ENCODE measurements around the gene NFAM1.

NFAM1 gene

GRCh38 chr22:42357634-42358296 is 74.4 kb downstream of the NFAM1 start:
- DNase-seq, result no peak

- no peak for DNase-seq
Observed at GRCh38 chr22:42357221-42357620, 75.0 kb downstream of the NFAM1 start.

GRCh38 chr22:42356533-42356932 is 75.7 kb downstream of the NFAM1 start:
- no peak for DNase-seq

- DNase-seq, result peak; percentile 51 to 78 (median 69)
Observed at GRCh38 chr22:42353883-42354727, 78.1 kb downstream of the NFAM1 start.

- no peak for DNase-seq
Observed at GRCh38 chr22:42350373-42350772, 81.8 kb downstream of the NFAM1 start.

- peak in 2 of 3 experiments; percentile 36 to 65 for DNase-seq
Observed at GRCh38 chr22:42347281-42347824, 84.8 kb downstream of the NFAM1 start.

GRCh38 chr22:42346722-42347121 is 85.5 kb downstream of the NFAM1 start:
- no peak for DNase-seq

- no peak for DNase-seq
Observed at GRCh38 chr22:42345458-42345857, 86.7 kb downstream of the NFAM1 start.

- peak in 2 of 3 experiments; percentile 38 to 61 for DNase-seq
Observed at GRCh38 chr22:42344361-42344905, 87.8 kb downstream of the NFAM1 start.

GRCh38 chr22:42343531-42344081 is 88.6 kb downstream of the NFAM1 start:
- DNase-seq, result peak; percentile 55 to 79 (median 65)

GRCh38 chr22:42343121-42343454 is 89.1 kb downstream of the NFAM1 start:
- DNase-seq, result peak; percentile 25 to 72 (median 63)

- DNase-seq, result no peak
Observed at GRCh38 chr22:42342426-42343120, 89.6 kb downstream of the NFAM1 start.

GRCh38 chr22:42341779-42342178 is 90.4 kb downstream of the NFAM1 start:
- DNase-seq, result peak in 1 of 3 experiments; percentile 19

GRCh38 chr22:42340829-42341383 is 91.3 kb downstream of the NFAM1 start:
- peak; percentile 30 to 94 (median 87) for DNase-seq

- DNase-seq, result no peak
Observed at GRCh38 chr22:42340150-42340549, 92.1 kb downstream of the NFAM1 start.

GRCh38 chr22:42338479-42338878 is 93.7 kb downstream of the NFAM1 start:
- no peak for DNase-seq

GRCh38 chr22:42337356-42337755 is 94.8 kb downstream of the NFAM1 start:
- no peak for DNase-seq

- DNase-seq, result no peak
Observed at GRCh38 chr22:42336527-42337227, 95.5 kb downstream of the NFAM1 start.

GRCh38 chr22:42335839-42336378 is 96.3 kb downstream of the NFAM1 start:
- peak; percentile 6 to 16 (median 10) for DNase-seq

- no peak for DNase-seq
Observed at GRCh38 chr22:42334875-42335512, 97.2 kb downstream of the NFAM1 start.

- DNase-seq, result no peak
Observed at GRCh38 chr22:42333544-42333943, 98.7 kb downstream of the NFAM1 start.

Data from NCI-H1417 (cell line).